Activated naive CD8-positive, alpha-beta T cell treated with anti-CD3 and anti-CD28 coated beads, Interleukin-2, amount 50 U/mL, for 16 hours (primary cell): ENCODE results near the gene SYT13.
"Not testable (repeated sequence)": the region's sequence is repeated elsewhere in the genome, so short reads cannot be mapped to it uniquely, and the experiment has no call there.

ENCODE experiments used
- DNase-seq: peaks from one replicate; pipeline ENCODE4 v3.0.0-alpha.2; 2020; ENCODE audit warnings: low read depth, low spot score

SYT13 gene

GRCh38 chr11:45274206-45274605 lies 11.9 kb downstream of the SYT13 start:
- DNase-seq: no peak

DNA sequence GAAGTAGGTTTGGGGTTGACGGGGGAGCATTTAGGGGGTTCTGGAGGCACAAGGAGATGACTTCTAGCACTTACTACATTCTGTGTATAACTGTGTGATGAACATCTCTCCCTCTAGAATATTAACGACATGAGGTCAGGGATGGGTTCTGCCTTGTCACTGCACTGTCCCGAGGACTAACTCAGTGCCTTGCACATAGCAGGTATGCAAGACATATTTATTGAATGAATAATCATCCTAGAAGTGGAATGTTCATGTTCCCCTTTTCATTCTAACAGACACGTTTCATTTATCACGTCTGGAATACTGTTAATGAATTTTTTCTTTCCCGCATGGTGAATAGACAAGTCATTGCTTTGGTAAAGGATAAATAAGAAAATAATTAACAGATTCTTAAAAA lies 12.6 kb downstream of the SYT13 start:
- DNase-seq: no peak

GRCh38 chr11:45272701-45273100 lies 13.4 kb downstream of the SYT13 start:
- no peak for DNase-seq

DNA sequence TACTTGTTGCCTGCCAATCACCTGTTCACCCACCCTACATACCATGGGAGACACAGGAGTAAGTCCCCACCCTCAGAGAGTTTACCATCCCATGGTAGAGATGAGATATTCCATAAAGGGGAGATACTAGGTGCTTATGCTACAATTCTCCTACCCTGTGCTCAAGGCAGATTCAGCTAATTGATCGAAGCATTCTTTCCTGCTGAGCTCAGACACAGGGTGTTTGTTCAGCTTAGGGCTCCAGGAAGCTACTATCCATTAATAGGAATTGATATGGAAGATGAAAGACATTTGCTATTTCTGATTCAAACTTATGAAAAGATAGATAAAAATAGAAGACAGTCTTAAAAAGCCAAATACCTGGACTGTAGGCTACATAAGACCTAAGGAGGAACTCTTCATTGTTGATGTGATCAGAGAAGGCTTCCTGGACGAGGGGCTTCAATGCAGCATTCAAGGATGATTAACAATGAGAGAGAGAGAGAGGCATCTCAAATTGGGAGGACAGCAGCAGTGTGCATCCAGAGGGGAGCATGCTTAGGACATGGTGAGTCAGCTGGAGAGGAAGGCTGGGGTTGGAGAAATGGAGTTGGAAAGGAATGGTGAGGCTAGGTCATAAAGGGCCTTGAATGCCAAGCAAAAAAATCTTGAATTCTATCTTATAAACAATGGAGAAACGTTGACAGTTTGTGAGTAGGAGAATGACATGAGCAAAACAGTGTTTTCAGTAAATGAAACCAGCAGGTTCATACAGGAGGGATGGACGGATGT lies 15.0 kb downstream of the SYT13 start:
- DNase-seq: no peak

DNA sequence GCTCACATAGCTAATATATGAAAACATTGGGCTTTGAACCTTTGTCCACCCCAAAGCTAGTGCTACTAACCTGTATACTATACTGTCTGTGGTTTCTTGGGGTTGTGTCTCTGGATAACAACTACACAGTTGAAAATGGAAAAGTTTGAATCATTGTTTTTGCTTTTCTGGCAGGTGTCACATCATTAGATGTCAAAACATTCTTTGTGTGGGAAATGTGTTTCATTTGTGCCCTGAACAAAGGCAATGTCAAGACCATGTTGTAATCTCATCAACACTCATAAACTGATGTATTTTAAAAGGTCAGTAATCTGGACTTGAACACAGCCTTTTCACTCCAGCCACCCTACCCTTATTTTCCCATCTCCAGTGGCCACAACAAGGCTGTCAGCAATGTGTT lies 16.5 kb downstream of the SYT13 start:
- DNase-seq: no peak

- no peak for DNase-seq
Measured at GRCh38 chr11:45267652-45268299, 18.4 kb downstream of the SYT13 start.

DNA sequence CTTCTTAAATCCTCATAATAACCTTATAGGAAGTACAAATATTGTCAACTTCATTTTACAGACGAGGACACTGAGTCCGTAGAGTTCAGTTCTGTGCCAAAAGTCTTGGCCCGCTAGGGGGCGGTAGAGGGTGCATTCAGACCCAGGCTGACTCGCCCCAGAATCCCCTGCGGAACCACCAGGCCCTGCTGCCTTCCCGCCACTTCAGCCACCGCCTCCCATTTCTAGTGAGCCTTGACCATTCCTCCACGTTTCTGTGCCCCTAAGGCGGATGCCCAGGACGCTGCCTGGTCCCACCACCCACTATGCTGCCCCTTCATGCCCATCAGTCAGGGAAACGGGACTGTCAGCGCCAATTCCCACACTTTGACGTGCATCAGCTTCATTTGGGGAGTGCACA lies 19.1 kb downstream of the SYT13 start:
- no peak for DNase-seq

DNA sequence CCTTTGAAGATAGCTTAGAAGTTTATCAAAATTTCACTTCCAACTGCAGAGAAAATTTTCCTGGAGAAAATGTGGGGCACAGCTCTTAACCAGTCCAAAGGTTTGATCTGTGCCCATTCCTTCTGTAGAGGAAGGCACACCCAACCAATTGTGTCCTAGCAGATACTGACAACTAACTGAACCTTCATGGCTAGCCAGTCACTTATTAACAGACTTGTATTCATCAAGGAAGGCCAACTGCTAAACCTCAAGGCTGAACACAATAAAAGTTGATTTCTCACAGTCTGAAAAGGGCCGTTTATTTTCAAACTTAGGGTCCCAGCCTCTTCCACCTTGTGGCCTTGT lies 19.5 kb downstream of the SYT13 start:
- DNase-seq: no peak

DNA sequence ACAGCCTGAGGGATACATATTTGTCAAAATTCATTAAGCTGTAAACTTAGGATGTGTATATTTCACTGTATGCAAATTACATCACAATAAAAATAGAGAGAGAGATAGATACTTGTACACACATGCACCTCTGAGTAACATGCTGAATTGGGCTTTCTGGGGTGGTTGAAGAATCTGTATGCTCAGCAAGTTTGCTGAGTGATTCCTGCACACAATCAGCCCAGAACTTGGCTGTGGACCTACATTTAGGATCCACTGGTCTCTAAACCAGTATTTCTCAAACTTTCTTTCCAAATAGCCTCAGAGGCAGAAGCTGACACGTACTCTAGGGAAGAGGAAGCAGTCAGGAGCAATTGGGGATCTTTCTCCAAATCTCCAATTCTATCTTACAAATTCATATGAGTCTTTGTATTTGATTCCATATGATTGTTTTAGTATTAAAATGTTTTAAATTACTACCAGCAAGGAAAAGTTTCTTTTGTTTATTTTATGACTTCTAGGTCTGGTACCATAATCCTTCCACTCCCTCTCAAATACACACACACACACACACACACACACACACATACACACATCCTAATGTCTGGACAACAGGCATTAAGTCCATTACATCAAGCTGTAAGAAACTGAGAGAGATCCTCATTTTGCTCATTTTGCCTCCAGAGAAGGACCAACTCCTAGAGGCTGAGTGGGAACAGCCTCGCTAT lies 20.0 kb downstream of the SYT13 start:
- DNase-seq: no peak

GRCh38 chr11:45264839-45265515 lies 21.2 kb downstream of the SYT13 start:
- no peak for DNase-seq

DNA sequence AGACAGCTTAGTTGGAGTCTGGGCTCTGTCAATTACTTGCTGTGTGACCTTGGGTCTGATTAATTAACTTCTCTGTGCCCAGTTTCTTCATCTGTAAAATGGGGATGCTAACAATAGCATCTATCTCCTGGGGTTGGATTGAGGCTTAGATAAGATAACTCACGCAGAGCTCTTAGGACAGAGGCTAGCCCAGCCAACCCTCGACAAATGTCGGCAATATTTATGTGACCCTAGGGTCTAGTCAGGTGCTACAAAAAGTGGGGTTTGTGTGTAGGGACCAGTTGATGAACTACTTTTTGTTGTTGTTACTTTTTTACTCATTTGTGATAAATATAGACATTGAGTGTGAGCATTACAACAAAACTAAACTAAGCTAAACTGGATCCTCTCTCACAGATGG lies 22.4 kb downstream of the SYT13 start:
- DNase-seq: no peak

DNA sequence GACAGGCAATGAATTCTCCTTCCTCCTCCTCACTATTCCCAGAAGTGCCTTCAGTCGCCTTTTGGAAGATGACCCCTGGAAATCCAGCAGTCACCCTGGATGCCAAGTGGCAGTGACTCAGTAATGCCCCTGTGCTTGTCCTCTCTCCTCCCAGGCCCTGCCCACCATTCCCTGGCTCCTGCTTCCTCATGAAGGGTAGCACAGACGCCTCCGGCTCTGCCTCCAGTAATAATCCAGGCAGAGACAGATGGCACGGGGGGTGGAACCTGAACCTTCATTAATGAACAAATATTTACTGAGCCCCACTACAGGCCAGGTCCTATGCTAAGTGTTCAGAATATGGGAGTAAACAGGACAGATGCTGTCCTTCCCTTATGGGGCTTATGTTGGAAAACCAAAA lies 23.2 kb downstream of the SYT13 start:
- no peak for DNase-seq

DNA sequence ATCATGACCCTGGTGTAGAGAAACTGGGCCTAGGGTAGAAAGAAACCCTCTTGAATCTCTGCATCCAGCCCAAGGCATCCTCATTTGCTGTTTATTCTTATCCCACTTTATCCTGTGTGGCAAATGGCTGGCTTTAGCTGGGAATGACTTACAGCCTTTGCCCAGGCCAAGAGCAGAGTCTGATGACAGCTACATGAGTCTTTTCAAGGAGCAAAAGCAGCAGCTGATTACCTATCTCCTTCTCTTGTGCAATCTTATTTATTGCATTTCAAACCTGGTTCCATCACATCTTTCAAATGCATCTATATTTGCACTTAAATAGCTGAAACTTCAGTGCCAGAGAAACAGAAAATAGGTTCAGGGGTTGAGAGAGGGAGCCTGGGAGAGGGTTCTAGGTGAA lies 26.1 kb downstream of the SYT13 start:
- DNase-seq: no peak

GRCh38 chr11:45259592-45259991 lies 26.5 kb downstream of the SYT13 start:
- DNase-seq: no peak

DNA sequence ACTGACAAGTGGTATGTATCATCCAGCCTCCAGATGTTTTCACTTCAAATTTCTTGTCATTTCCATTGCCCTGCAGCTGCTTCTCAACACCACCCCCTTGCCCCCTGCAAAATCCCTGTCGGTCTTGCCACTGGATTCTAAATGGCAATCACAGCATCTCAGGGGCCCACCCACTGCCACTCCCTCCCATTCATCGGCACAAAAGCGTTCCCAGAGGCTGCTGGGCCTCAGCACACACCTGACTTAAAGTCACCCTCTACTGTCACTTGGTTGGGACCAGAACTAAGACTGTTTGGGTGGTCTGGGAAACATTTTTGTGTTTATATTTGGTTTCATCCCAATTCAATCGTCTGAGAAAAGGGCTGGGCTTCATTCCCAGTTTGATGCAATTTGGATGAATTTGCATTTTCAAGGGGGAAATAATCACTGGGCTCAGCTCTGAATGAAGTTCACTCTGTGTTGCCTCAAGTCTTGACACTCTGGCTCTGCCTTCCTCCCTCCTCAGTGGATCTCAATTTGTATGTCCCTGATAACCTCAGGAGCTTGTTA lies 27.1 kb downstream of the SYT13 start:
- DNase-seq: no peak

- no peak for DNase-seq
Measured at GRCh38 chr11:45254070-45254469, 32.1 kb downstream of the SYT13 start.

DNA sequence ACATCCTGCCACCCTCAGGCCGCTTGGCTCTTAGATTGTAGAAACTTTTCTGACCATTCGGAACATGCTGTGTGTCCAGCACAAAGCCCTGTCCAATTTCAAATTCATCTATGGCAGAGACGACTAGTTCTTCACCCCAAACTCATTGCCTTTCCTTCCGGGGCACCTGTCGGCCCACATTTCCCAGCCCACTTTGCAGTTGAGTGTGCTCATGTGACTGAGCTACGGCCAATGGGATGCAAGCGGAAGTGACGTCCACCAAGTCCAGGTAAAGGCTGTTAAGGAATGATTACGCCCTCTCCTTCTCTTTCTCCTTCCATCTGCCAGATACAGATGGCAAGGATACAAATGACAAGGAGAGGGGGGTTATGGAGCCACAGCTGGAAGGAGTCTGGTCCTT lies 32.5 kb downstream of the SYT13 start:
- no peak for DNase-seq

DNA sequence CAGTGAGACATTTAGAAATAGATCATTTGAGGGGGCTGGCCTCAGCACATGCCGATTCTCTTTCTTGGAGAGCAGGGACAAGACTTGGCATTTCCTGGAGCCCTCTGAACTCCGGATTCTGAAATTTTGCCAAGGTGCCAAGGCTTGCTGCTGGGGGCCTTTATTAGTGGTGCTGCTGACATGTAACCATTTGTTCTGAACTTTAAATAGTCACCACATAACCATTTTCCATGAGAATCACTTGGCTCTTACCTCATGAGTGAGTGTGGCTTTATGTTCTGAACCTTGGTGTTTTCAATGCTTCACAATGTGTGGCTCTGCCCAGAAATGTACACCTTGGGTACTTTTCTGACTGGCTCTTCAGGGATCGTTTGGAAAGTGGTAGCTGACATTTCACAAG lies 33.3 kb downstream of the SYT13 start:
- no peak for DNase-seq

- no peak for DNase-seq
Measured at GRCh38 chr11:45252134-45252856, 33.8 kb downstream of the SYT13 start.

GRCh38 chr11:45250035-45250718 lies 36.0 kb downstream of the SYT13 start:
- DNase-seq: no peak

DNA sequence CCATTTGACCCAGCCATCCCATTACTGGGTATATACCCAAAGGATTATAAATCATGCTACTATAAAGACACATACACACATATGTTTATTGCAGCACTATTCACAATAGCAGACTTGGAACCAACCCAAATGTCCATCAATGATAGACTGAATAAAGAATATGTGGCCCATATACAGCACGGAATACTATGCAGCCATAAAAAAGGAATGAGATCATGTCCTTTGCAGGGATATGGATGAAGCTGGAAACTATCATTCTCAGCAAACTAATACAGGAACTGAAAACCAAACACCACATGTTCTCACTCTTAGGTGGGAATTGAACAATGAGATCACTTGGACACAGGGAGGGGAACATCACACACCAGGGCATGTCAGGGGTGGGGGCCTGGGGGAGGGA lies 36.8 kb downstream of the SYT13 start:
- not testable (repeated sequence) for DNase-seq
